Activated T-cell treated with anti-CD3 and anti-CD28 coated beads, Interleukin-2, amount 50 U/mL, for 72 hours (primary cell): ENCODE measurements around the gene SRRM3. TPM values are rescaled to one million over a fixed set of nuclear protein-coding genes. Genes with fewer than 3 reads are reported as not detected.
"Not testable (repeated sequence)": the region's sequence is repeated elsewhere in the genome, so short reads cannot be mapped to it uniquely, and the experiment has no call there.

Source experiments
- ATAC-seq, 2 donors: fragments of 150-1000 bp; cut with Tn5 transposase; replicated peaks in 1 of 2; 2 replicates each; pipeline ENCODE4 v1.10.0; 2021; ENCODE audit warnings: moderate library complexity in 2 of 2, mild to moderate bottlenecking in 1 of 2
- DNase-seq, 2 donors: peaks; one replicate each; pipeline ENCODE4 v3.0.0; 2021 to 2022; ENCODE audit warnings: mixed read lengths in 1 of 2
- H3K27ac Mint-ChIP-seq: one replicate; pipeline ENCODE4 v1.8.0; 2022; ENCODE audit warnings: mild to moderate bottlenecking, moderate library complexity, mixed read lengths
- H3K27me3 Mint-ChIP-seq: one replicate; pipeline ENCODE4 v1.8.0; 2022; ENCODE audit warnings: low read depth, mixed read lengths
- H3K36me3 Mint-ChIP-seq, 2 donors: one replicate each; pipeline ENCODE4 v1.8.0; 2022; ENCODE audit warnings: mixed read lengths in 2 of 2, mild to moderate bottlenecking in 1 of 2; ENCODE audit not compliant: insufficient read depth in 2 of 2
- H3K4me1 Mint-ChIP-seq: one replicate; pipeline ENCODE4 v1.8.0; 2022; ENCODE audit warnings: low read depth, mixed read lengths
- H3K4me3 Mint-ChIP-seq, 2 donors: one replicate each; pipeline ENCODE4 v1.8.0; 2022; ENCODE audit warnings: mild to moderate bottlenecking in 2 of 2, mixed read lengths in 2 of 2, moderate library complexity in 2 of 2
- H3K9me3 Mint-ChIP-seq, 2 donors: one replicate each; pipeline ENCODE4 v1.8.0; 2022; ENCODE audit warnings: mixed read lengths in 2 of 2
- total RNA-seq, 2 donors: library from RNA; stranded (reverse); gene quantifications; one replicate each; pipeline ENCODE4 v1.2.3, GENCODE V29; 2022

SRRM3 gene
- total RNA-seq, 2 donors from 2014 or later: 0.12 TPM; not detected in 1

DNA sequence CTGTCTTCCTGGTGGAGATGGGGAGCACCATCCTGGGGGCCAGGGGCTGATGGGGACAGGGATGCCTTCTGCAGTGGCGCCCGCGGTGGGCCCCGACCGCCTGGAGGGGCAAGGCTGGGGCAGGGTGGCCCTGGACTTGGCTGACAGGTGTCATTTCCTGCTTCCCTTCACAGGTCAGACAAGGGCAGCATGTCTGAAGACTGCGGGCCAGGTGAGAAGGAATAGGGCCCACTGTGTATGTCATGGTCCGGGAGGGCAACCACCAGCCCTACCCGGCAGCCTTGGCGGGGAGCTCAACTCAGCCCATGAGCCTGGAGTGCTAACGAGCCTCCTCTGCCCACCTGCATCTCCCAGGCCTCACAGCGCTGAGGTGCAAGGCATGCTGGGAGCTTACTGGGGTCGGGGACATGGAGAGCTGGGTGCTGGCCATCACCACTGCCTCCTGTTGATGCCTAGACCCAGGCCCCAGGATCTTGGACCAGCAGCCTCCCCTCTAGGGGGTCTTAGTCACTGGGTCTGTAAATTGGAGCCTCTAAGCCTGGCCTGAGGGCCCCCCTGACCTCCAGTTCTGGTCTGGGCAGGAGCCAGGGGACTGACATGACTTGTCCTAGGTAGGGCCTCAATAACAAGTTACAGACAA, 28.0 kb upstream of the SRRM3 start:
- Mint-ChIP-seq H3K9me3 (no peaks in the 10 kb centered on the region), H3K27ac (no peak overlapping the region), H3K4me3 (no peak overlapping the region), H3K4me1 (peaks cover 12% of the 10 kb centered on the region), H3K27me3 (no peaks in the 10 kb centered on the region), H3K36me3 (no peaks in the 10 kb centered on the region)
- DNase-seq (no peak), ATAC-seq (no peak)

DNA sequence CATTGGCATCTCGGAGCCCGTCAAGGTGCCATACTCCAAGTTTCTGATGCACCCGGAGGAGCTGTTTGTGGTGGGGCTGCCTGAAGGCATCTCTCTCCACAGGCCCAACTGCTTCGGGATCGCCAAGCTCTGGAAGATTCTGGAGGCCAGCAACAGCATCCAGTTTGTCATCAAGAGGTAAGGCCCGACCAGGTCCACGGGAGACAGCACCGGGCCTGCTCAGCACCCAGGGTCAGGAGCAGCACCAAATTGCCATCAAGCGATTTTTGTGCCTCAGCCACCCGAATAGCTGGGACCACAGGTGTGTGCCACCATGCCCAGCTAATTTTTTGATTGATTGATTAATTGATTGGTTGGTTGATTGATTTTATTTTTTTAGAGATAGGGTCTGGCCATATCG, 24.7 kb upstream of the SRRM3 start:
- DNase-seq, H3K36me3 Mint-ChIP-seq, H3K27me3 Mint-ChIP-seq, H3K4me1 Mint-ChIP-seq, H3K4me3 Mint-ChIP-seq, H3K27ac Mint-ChIP-seq, H3K9me3 Mint-ChIP-seq, ATAC-seq: not testable (repeated sequence)

DNA sequence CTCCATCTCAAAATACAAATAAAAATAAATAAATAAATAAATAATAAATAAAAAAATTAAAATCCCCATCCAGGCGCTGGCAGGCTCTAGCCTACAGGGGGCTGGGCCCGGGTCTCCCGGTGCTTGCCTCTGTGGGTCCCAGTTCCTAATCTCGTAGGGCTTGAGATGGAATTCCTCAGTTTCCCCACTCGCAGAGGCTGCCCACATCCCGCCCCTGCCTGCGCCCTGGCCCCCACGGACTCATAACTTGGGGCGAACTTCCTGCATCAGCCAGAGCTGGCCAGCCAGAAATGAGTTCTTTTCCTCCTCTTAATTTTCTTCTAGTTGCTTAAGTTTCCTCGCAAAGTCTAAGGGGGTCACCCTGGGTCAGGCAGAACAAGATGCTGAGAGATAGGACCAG, 22.0 kb upstream of the SRRM3 start:
- DNase-seq (no peak), ATAC-seq (no peak)
- no peak overlapping the region for H3K27ac Mint-ChIP-seq
- peaks cover 8% of the 10 kb centered on the region for H3K4me1 Mint-ChIP-seq
- H3K4me3 Mint-ChIP-seq: no peak overlapping the region
- H3K27me3 Mint-ChIP-seq: no peaks in the 10 kb centered on the region
- H3K9me3 Mint-ChIP-seq: no peaks in the 10 kb centered on the region
- H3K36me3 Mint-ChIP-seq: no peaks in the 10 kb centered on the region

DNA sequence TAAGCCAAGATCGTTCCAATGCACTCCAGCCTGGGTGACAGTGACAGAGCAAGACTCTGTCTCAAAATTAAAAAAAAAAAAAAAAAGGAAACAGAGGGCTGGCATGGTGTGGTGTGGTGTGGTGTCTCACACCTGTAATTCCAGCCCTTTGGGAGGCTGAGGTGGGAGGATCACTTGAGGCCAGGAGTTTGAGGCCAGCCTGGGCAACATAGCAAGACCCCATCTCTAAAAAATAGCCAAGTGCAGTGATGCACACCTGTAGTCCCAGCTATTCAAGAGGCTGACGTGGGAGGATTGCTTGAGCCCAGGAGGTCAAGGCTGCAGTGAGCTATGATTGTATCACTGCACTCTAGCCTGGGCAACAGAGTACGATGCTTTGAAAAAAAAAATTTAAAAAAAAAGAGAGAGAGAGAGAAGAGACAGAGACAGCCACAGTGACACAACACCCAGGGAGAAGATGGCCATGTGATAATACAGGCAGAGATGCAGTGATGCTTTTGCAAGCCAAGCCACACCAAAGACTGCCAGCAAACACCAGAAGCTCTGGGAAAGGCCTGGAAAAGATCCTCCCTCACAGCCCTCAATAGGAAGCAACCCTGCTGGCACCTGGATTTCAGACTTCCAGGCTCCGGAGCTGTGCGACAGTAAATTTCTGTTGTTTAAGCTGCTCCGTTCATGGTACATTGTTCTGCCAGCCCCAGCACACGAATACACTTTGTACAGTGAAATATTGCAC, 19.3 kb upstream of the SRRM3 start:
- H3K4me3 Mint-ChIP-seq: no peak overlapping the region
- no peak overlapping the region for H3K27ac Mint-ChIP-seq
- no peaks in the 10 kb centered on the region for H3K27me3 Mint-ChIP-seq

DNA sequence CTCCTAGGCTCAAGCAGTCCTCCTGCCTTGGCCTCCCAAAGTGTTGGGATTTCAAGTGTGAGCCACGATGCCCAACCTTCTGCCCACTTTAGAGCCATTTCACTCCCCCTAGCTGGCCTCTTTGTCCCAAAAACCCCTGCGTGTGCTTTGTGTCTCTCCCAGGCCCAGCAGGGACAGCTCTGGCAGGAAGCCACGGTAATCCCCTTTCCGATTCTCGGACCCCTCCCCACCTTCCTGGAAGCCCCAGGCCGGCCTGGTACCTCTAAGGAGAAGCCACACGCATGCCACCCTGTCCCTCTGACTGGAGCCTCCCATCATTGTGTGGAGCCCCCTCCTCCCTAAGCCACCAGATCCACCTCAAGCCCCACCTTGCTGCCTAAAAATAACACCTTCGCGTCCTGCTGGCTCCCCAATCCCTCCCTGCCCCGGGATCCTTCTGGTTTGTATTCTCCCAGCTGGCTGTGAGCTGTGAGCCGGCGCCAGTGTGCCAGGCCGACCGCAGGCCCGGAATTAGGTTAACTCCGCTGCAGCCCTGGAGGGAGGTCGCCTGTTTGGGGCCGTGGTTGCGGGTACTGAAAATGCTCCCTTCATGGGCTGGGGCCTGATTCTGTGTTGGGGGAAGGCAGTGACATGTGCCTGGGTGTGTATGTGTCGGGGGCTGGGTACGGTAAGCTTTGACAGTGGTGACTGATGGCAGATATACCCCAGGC, 16.4 kb upstream of the SRRM3 start:
- DNase-seq (no peak), ATAC-seq (no peak)
- no peak overlapping the region for H3K4me3 Mint-ChIP-seq
- no peak overlapping the region for H3K27ac Mint-ChIP-seq
- no peaks in the 10 kb centered on the region for H3K9me3 Mint-ChIP-seq
- H3K27me3 Mint-ChIP-seq: no peaks in the 10 kb centered on the region
- H3K36me3 Mint-ChIP-seq: no peaks in the 10 kb centered on the region
- no peaks in the 10 kb centered on the region for H3K4me1 Mint-ChIP-seq

More for the DNA sequence above, 19.3 kb upstream of the SRRM3 start:
- Mint-ChIP-seq H3K36me3 (no peaks in the 10 kb centered on the region), H3K4me1 (peaks cover 8% of the 10 kb centered on the region), H3K9me3 (no peaks in the 10 kb centered on the region)
- ATAC-seq (no peak), DNase-seq (no peak)

DNA sequence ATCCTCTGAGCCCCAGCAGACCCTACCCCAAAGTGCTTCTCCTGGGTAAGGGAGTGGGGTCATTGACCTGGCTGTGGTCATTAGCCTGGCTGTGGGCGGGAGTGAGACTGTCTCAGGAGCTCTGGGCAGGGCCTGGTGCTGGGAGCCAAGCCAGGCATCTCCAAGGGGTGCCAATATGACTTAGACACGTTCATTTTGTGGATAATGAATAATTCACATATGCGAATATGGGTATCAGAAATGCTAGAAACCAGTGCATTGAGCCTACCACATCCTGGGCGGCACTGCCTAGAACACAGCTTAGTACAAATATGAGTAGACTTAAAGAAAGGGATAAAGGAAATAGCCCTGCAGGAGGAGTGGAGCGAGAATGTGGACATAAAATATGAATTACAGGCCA, 14.4 kb upstream of the SRRM3 start:
- no peak for DNase-seq
- H3K4me1 Mint-ChIP-seq: no peaks in the 10 kb centered on the region
- ATAC-seq: no peak
- H3K9me3 Mint-ChIP-seq: no peaks in the 10 kb centered on the region
- H3K4me3 Mint-ChIP-seq: no peak overlapping the region
- no peaks in the 10 kb centered on the region for H3K27me3 Mint-ChIP-seq
- no peak overlapping the region for H3K27ac Mint-ChIP-seq
- H3K36me3 Mint-ChIP-seq: no peaks in the 10 kb centered on the region

DNA sequence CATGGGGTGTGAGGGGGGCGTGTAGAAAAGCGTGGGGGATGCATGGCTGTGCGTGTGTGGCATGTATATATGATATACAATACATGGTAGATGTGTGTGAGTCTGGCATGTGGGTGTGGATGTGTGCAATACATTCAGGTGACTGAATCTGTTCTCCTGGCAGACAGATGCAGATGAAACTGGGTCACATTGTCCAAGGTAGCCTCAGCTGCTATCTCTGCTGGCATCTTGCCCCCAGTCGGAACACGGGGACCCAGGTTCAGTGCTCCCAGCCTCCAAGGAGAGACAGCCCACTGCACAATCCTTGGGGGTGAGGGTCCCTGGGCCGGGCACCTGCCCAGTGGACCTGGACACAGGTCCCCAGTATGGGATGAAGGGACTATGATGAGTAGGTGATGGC, 12.4 kb upstream of the SRRM3 start:
- Mint-ChIP-seq H3K36me3 (no peaks in the 10 kb centered on the region), H3K27me3 (no peaks in the 10 kb centered on the region), H3K4me1 (no peaks in the 10 kb centered on the region), H3K27ac (no peak overlapping the region), H3K9me3 (no peaks in the 10 kb centered on the region), H3K4me3 (no peak overlapping the region)
- ATAC-seq: no peak
- DNase-seq: no peak

DNA sequence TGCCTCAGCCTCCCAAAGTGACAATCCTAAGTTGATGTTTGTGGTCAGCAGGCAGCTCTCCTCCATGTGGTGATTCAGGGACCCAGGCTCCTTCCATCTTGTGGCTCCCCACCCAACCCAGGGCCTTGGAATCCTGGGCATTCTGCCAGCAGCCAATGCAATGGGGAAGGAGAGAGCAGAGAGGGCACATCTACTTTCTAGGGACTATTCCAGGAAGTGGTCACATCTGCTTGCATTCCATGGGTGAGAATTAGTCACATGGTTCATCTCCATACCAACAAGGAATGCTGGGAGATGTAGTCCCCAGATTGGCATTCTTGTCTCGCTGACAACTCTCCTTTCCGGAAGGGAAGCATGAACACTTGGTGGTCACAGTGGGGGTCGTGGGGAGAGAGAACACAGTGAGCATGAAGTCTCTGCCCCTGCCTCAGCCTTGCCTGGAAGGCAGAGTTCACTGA, 9.9 kb upstream of the SRRM3 start:
- DNase-seq: no peak
- Mint-ChIP-seq H3K27ac (no peak overlapping the region), H3K36me3 (no peaks in the 10 kb centered on the region), H3K4me1 (no peaks in the 10 kb centered on the region), H3K9me3 (no peaks in the 10 kb centered on the region), H3K27me3 (no peaks in the 10 kb centered on the region), H3K4me3 (no peak overlapping the region)
- ATAC-seq: no peak

DNA sequence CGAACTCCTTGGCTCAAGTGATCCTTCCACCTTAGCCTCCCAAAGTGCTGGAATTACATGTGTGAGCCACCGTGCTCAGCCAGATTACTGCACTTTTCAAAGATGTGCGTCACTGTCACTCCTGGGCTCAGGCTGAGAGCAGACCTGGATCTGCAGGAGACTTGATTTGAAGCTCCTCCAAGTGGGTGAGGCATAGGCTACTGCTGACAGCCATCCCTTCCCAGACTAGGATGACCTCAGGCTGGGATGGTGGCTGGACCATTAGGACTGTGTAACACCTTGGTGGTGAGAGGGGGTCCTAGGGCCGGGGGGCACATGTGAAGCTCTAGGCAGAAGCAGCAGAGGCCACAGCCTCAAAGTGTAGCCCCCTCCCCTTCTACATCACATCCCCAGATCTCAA, 8.2 kb upstream of the SRRM3 start:
- Mint-ChIP-seq H3K27ac (no peak overlapping the region), H3K9me3 (no peaks in the 10 kb centered on the region), H3K4me3 (no peak overlapping the region), H3K4me1 (no peaks in the 10 kb centered on the region), H3K27me3 (no peaks in the 10 kb centered on the region), H3K36me3 (no peaks in the 10 kb centered on the region)
- no peak for DNase-seq
- ATAC-seq: no peak

DNA sequence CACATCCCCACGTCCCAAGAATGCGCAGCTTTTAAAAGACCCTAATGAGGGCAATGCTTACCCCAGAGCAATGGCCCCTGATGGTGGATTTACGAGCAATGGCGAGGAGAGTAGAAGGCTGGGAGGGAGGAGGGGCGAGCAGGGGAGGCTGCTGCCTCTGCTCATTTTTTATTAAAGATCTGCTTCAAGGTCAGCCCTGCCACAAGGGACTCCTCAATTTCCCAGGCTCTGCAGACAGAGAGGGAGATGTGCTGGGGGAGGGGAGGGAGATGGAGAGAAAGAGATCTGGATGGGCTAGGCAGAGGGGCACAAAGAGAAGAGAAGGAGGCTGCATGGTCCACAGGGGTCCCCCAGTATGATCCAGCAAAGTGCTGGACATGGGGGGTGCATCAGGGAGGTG, 7.8 kb upstream of the SRRM3 start:
- ATAC-seq (no peak), DNase-seq (no peak)
- H3K4me1 Mint-ChIP-seq: no peaks in the 10 kb centered on the region
- no peak overlapping the region for H3K27ac Mint-ChIP-seq
- H3K27me3 Mint-ChIP-seq: no peaks in the 10 kb centered on the region
- no peaks in the 10 kb centered on the region for H3K9me3 Mint-ChIP-seq
- H3K4me3 Mint-ChIP-seq: no peak overlapping the region
- no peaks in the 10 kb centered on the region for H3K36me3 Mint-ChIP-seq

DNA sequence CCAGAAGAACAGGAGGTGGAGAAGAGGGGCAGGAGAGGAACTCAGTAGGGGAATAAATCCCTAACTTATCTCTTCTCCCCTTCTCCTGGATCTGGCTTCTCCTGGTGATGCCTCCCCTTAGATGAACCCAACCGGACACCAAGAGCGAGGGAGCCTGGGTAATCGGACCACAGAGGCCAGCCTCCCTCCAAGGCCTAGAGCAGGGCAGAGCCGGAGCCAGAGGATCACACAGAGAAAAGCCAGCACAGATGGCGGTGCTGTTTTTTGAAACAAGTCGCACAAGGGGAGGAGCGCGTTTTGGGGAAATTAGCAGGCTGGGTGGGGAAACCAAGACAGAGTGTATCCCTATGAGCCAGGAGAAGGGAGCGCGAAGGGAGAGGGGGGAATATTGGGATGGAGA, 4.9 kb upstream of the SRRM3 start:
- ATAC-seq: no peak
- no peaks in the 10 kb centered on the region for H3K9me3 Mint-ChIP-seq
- no peak overlapping the region for H3K27ac Mint-ChIP-seq

DNA sequence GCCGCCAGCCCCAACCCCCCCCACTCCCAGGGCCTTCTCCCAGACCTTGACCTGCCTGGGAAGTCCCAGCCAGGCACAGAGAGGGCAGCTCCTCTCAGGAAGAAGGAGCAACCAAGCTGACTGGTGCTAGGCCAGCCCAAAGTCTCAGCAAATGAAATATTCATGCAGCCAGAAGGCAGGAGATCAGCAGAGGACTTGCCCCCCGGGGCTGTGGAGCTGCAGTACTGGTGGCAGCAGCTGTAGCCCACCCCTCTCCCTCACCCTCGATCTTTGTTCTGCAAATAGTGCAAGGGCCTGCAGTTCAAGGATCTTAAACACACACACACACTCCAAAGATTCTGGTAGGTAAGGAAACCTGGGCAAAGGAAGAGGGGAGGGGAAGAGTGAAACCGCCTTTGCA, 3.5 kb upstream of the SRRM3 start:
- ATAC-seq: no peak
- peaks cover 5% of the 10 kb centered on the region for H3K27me3 Mint-ChIP-seq
- DNase-seq: no peak
- no peaks in the 10 kb centered on the region for H3K9me3 Mint-ChIP-seq
- no peaks in the 10 kb centered on the region for H3K36me3 Mint-ChIP-seq
- no peak overlapping the region for H3K27ac Mint-ChIP-seq
- no peak overlapping the region for H3K4me3 Mint-ChIP-seq
- H3K4me1 Mint-ChIP-seq: no peaks in the 10 kb centered on the region

More for the DNA sequence above, 4.9 kb upstream of the SRRM3 start:
- no peaks in the 10 kb centered on the region for H3K27me3 Mint-ChIP-seq
- H3K36me3 Mint-ChIP-seq: no peaks in the 10 kb centered on the region
- H3K4me1 Mint-ChIP-seq: no peaks in the 10 kb centered on the region
- no peak overlapping the region for H3K4me3 Mint-ChIP-seq
- no peak for DNase-seq

DNA sequence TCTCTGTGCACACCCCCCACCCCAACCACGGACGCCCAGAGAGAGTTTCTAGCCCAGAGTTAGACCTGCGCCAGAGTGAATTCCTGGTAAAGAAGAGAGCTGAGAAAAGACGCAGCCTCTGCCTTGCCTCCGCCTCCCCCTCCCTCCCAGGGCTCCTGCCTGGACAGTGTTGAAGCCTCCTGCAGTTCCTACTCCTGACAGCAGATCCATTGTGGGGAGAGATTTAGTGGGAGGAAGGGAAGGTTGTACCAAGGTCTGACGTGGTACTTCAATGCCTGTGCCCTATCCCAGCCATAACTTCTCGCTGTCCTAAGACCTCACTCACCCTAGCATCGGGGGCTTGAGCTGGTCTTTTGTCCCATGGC, 952 bp downstream of the SRRM3 start:
- DNase-seq: no peak
- no peaks in the 10 kb centered on the region for H3K4me1 Mint-ChIP-seq
- H3K27me3 Mint-ChIP-seq: peaks cover 15% of the 10 kb centered on the region
- ATAC-seq: no peak
- H3K9me3 Mint-ChIP-seq: no peaks in the 10 kb centered on the region
- H3K36me3 Mint-ChIP-seq: no peaks in the 10 kb centered on the region
- H3K4me3 Mint-ChIP-seq: no peak overlapping the region
- no peak overlapping the region for H3K27ac Mint-ChIP-seq
